ENCODE data around the gene BMP6. TPM values are rescaled to one million over a fixed set of nuclear protein-coding genes. Genes with fewer than 3 reads are reported as not detected.

The BMP6 gene
- total RNA-seq, 1 experiment from 2014 or later = 0.15 TPM

- TF ChIP-seq EZH2 (IDR thresholded peaks at IDR 0.05; ENCODE audit: low read length, unreplicated experiment) (no peak), EZH2phosphoT487 (IDR thresholded peaks at IDR 0.05; ENCODE audit: borderline replicate concordance, low read length) (no peak)
- TF ChIP-seq, protein P1, sequence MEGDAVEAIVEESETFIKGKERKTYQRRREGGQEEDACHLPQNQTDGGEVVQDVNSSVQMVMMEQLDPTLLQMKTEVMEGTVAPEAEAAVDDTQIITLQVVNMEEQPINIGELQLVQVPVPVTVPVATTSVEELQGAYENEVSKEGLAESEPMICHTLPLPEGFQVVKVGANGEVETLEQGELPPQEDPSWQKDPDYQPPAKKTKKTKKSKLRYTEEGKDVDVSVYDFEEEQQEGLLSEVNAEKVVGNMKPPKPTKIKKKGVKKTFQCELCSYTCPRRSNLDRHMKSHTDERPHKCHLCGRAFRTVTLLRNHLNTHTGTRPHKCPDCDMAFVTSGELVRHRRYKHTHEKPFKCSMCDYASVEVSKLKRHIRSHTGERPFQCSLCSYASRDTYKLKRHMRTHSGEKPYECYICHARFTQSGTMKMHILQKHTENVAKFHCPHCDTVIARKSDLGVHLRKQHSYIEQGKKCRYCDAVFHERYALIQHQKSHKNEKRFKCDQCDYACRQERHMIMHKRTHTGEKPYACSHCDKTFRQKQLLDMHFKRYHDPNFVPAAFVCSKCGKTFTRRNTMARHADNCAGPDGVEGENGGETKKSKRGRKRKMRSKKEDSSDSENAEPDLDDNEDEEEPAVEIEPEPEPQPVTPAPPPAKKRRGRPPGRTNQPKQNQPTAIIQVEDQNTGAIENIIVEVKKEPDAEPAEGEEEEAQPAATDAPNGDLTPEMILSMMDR (conservative IDR thresholded peaks at IDR 0.05; ENCODE audit: low read depth, low read length) = no peak
- ATAC-seq = no peak
- CTCF ChIA-PET = no interaction called here
- no TSS peak for BruUV-seq (replicated peaks)
- Histone ChIP-seq H3K9me2 (replicated peaks; ENCODE audit: low read length) (no peaks in the 10 kb centered on the region), H2AFZ (ENCODE audit: low read length) (no peak overlapping the region), H3K4me2 (ENCODE audit: low read length) (no peak overlapping the region), H3K27ac (ENCODE audit: low read length) (no peak overlapping the region), H3K9me3 (ENCODE audit: low read length) (no peaks in the 10 kb centered on the region), H3K9ac (ENCODE audit: low read length) (no peak overlapping the region), H3K27me3 (ENCODE audit: low read length) (peaks cover 6% of the 10 kb centered on the region; the same call in 1 of the 2 replicates), H4K20me1 (ENCODE audit: low read length) (no peaks in the 10 kb centered on the region), H3K4me3 (ENCODE audit: low read length) (no peak overlapping the region), H3K4me1 (ENCODE audit: insufficient read depth, low read length) (no peaks in the 10 kb centered on the region), H3K79me2 (ENCODE audit: low read length) (no peaks in the 10 kb centered on the region), H3F3A (ENCODE audit: low read length, unreplicated experiment) (no peaks in the 10 kb centered on the region), H3K36me3 (ENCODE audit: low read depth, low read length) (no peaks in the 10 kb centered on the region)
- no peak for DNase-seq
- intact Hi-C loops (cut with micrococcal nuclease) = no loop called here
- POLR2A ChIA-PET (ENCODE audit: unreplicated experiment) = no interaction called here
Observed at GRCh38 chr6:7737867-7738266, 12.0 kb downstream of the BMP6 start.

- no peaks in the 10 kb centered on the region for H3K4me1 ChIP-seq (ENCODE audit: insufficient read depth, low read length)
- no peaks in the 10 kb centered on the region for H3K36me3 ChIP-seq (ENCODE audit: low read depth, low read length)
- H4K20me1 ChIP-seq (ENCODE audit: low read length) = no peaks in the 10 kb centered on the region
- H3K9me2 ChIP-seq (replicated peaks; ENCODE audit: low read length) = no peaks in the 10 kb centered on the region
- no peak overlapping the region for H3K9ac ChIP-seq (ENCODE audit: low read length)
- H3K27me3 ChIP-seq (ENCODE audit: low read length) = peaks cover 17% of the 10 kb centered on the region; the same call in 1 of the 2 replicates
- POLR2A ChIA-PET (ENCODE audit: unreplicated experiment) = no interaction called here
- no peak overlapping the region for H3K27ac ChIP-seq (ENCODE audit: low read length)
- no peaks in the 10 kb centered on the region for H3K9me3 ChIP-seq (ENCODE audit: low read length)
- CTCF ChIA-PET = no interaction called here
- BruUV-seq (replicated peaks) = no TSS peak
- no peaks in the 10 kb centered on the region for H3F3A ChIP-seq (ENCODE audit: low read length, unreplicated experiment)
- H2AFZ ChIP-seq (ENCODE audit: low read length) = no peak overlapping the region
- H3K4me3 ChIP-seq (ENCODE audit: low read length) = no peak overlapping the region
- DNase-seq (no peak), ATAC-seq (no peak)
- H3K4me2 ChIP-seq (ENCODE audit: low read length) = no peak overlapping the region
- TF ChIP-seq, protein P1 (conservative IDR thresholded peaks at IDR 0.05; ENCODE audit: low read depth, low read length) = no peak
- TF ChIP-seq EZH2phosphoT487 (IDR thresholded peaks at IDR 0.05; ENCODE audit: borderline replicate concordance, low read length) = no peak
- no peak for TF ChIP-seq EZH2 (IDR thresholded peaks at IDR 0.05; ENCODE audit: low read length, unreplicated experiment)
- no peaks in the 10 kb centered on the region for H3K79me2 ChIP-seq (ENCODE audit: low read length)
- intact Hi-C loops (cut with micrococcal nuclease) = no loop called here
Observed at GRCh38 chr6:7742223-7742785, 16.4 kb downstream of the BMP6 start.

GRCh38 chr6:7745942-7746341, 20.0 kb downstream of the BMP6 start:
- Histone ChIP-seq H3K36me3 (ENCODE audit: low read depth, low read length) (no peaks in the 10 kb centered on the region), H3K9me2 (replicated peaks; ENCODE audit: low read length) (no peaks in the 10 kb centered on the region), H4K20me1 (ENCODE audit: low read length) (no peaks in the 10 kb centered on the region), H3K4me2 (ENCODE audit: low read length) (no peak overlapping the region), H3K27me3 (ENCODE audit: low read length) (peaks cover 17% of the 10 kb centered on the region; the same call in 1 of the 2 replicates), H3F3A (ENCODE audit: low read length, unreplicated experiment) (no peaks in the 10 kb centered on the region), H3K4me3 (ENCODE audit: low read length) (no peak overlapping the region), H3K9me3 (ENCODE audit: low read length) (no peaks in the 10 kb centered on the region), H3K79me2 (ENCODE audit: low read length) (no peaks in the 10 kb centered on the region), H2AFZ (ENCODE audit: low read length) (no peak overlapping the region), H3K4me1 (ENCODE audit: insufficient read depth, low read length) (no peaks in the 10 kb centered on the region), H3K9ac (ENCODE audit: low read length) (no peak overlapping the region), H3K27ac (ENCODE audit: low read length) (no peak overlapping the region)
- CTCF ChIA-PET = interaction anchor here (0.7 kb wide), 1 partner anchor 260 kb away, joined by 3 read pairs; no protein-coding TSS in a partner anchor
- ATAC-seq = no peak
- intact Hi-C loops (cut with micrococcal nuclease) = no loop called here
- TF ChIP-seq EZH2phosphoT487 (IDR thresholded peaks at IDR 0.05; ENCODE audit: borderline replicate concordance, low read length) = no peak
- TF ChIP-seq, protein P1 (conservative IDR thresholded peaks at IDR 0.05; ENCODE audit: low read depth, low read length) = no peak
- TF ChIP-seq EZH2 (IDR thresholded peaks at IDR 0.05; ENCODE audit: low read length, unreplicated experiment) = no peak
- BruUV-seq (replicated peaks) = no TSS peak
- POLR2A ChIA-PET (ENCODE audit: unreplicated experiment) = no interaction called here
- DNase-seq = no peak

Data from PC-3 (cell line).